GM23338 (cell line): Measurements from ENCODE around the gene NAA30.

ENCODE experiments used
- CREB1 ChIP-seq: fragments of 250-450 bp; sonication (Bioruptor Pico); IDR thresholded peaks from 2 replicates; pipeline ENCODE4 v1.5.0; 2020; ENCODE audit warnings: low read depth, mild to moderate bottlenecking, moderate library complexity
- EZH2 ChIP-seq: fragments of 200-600 bp; sonication (generic); IDR thresholded peaks from one replicate; pipeline ENCODE4 v1.8.0; 2017; ENCODE audit warnings: antibody characterized with exemption, mild to moderate bottlenecking, low read depth; ENCODE audit not compliant: unreplicated experiment
- EZH2phosphoT487 ChIP-seq: fragments of 200-600 bp; sonication (generic); IDR thresholded peaks from one replicate; pipeline ENCODE4 v1.8.1; 2018; ENCODE audit warnings: antibody characterized with exemption; ENCODE audit not compliant: unreplicated experiment
- POLR2AphosphoS5 ChIP-seq: IDR thresholded peaks from 2 replicates; pipeline ENCODE4 v1.6.1; 2016; ENCODE audit warnings: antibody characterized with exemption, low read depth
- TF ChIP-seq, protein P1 (sequence below), 2 experiments: fragments of 200-600 bp in 1 of 2; sonication (generic) in 1 of 2; conservative IDR thresholded peaks; 2 replicates each; pipeline versions ENCODE4 v1.5.1 to v1.6.1; 2016 to 2017; ENCODE audit warnings: antibody characterized with exemption in 2 of 2, low read depth in 2 of 2, mild to moderate bottlenecking in 2 of 2, moderate library complexity in 1 of 2

DNA sequence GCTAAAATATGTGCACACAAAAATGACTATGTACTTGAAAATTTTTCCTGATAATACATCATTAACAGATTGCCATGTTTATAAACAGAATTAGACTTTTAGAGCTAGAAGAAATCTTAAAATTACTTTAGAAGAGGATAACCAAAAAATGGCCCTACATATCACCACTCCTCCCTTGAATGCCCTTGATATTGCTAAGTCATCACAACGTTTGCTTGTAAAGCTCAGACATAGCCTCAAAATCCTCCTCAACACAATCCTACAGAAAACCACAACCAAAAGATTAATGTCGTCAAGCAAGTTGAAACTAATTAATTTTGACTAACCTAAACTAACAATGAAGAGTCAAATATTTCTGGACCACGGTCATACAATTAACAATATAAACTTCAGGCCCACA, 19.4 kb upstream of the NAA30 start:
- TF ChIP-seq, protein P1, sequence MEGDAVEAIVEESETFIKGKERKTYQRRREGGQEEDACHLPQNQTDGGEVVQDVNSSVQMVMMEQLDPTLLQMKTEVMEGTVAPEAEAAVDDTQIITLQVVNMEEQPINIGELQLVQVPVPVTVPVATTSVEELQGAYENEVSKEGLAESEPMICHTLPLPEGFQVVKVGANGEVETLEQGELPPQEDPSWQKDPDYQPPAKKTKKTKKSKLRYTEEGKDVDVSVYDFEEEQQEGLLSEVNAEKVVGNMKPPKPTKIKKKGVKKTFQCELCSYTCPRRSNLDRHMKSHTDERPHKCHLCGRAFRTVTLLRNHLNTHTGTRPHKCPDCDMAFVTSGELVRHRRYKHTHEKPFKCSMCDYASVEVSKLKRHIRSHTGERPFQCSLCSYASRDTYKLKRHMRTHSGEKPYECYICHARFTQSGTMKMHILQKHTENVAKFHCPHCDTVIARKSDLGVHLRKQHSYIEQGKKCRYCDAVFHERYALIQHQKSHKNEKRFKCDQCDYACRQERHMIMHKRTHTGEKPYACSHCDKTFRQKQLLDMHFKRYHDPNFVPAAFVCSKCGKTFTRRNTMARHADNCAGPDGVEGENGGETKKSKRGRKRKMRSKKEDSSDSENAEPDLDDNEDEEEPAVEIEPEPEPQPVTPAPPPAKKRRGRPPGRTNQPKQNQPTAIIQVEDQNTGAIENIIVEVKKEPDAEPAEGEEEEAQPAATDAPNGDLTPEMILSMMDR (conservative IDR thresholded peaks at IDR 0.05; ENCODE audit: low read depth in 2 of 2), result no peak
- TF ChIP-seq EZH2 (no peak), EZH2phosphoT487 (no peak), POLR2AphosphoS5 (no peak), CREB1 (CRISPR knock-in tag) (no peak)
